ENCODE results near the gene SLC39A11.

SLC39A11 gene

GRCh38 chr17:73119631-73120030 is 27.1 kb upstream of the SLC39A11 start:
- H3K27ac ChIP-seq (ENCODE audit: low read length), result no peak overlapping the region
- no peak overlapping the region for H2AFZ ChIP-seq (ENCODE audit: low read depth, low read length)
- no peaks in the 10 kb centered on the region for H3K9me3 ChIP-seq (ENCODE audit: insufficient read depth, low read length)
- H3K9ac ChIP-seq (ENCODE audit: low read length), result no peak overlapping the region
- no peak overlapping the region for H3K4me3 ChIP-seq (ENCODE audit: low read length)
- no peak overlapping the region for H3K4me2 ChIP-seq (ENCODE audit: low read length)
- TF ChIP-seq EZH2phosphoT487 (IDR thresholded peaks at IDR 0.05; ENCODE audit: low read depth), result no peak
- TF ChIP-seq CTCF (IDR thresholded peaks at IDR 0.05; ENCODE audit: low read depth, low read length), result no peak
- no peaks in the 10 kb centered on the region for H4K20me1 ChIP-seq (ENCODE audit: insufficient read depth, low read length)
- H3K27me3 ChIP-seq (ENCODE audit: low read depth, low read length), result no peaks in the 10 kb centered on the region
- H3K4me1 ChIP-seq (ENCODE audit: low read length), result no peaks in the 10 kb centered on the region
- H3K36me3 ChIP-seq (replicated peaks; ENCODE audit: low read depth, low read length), result no peaks in the 10 kb centered on the region
- H3K79me2 ChIP-seq (ENCODE audit: low read length), result no peaks in the 10 kb centered on the region

DNA sequence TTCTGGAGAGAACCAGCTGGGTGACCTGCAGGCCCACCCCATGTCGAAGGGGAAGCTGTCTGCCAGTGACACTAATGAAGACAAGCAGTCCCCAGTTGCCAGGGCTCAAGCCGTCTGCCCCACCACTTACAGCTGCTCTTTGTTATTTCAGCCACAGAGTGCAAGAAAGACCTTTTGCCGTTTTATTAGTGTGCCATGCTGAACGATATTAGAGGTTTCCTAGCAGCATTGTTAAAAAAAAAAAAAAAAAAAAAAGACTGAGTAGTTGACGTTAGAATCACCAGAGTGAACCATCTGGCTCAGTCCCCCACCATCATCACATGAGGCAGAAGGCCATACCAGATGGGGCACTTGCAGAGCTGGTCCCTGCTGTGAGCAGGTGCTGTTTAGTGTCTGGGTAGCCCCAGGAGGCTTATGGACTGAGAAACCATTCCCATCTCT is 26.5 kb upstream of the SLC39A11 start:
- Histone ChIP-seq H3K9me3 (ENCODE audit: insufficient read depth, low read length) (no peaks in the 10 kb centered on the region), H3K4me3 (ENCODE audit: low read length) (no peak overlapping the region), H3K27ac (ENCODE audit: low read length) (no peak overlapping the region), H3K9ac (ENCODE audit: low read length) (no peak overlapping the region), H3K4me2 (ENCODE audit: low read length) (no peak overlapping the region), H2AFZ (ENCODE audit: low read depth, low read length) (no peak overlapping the region), H3K4me1 (ENCODE audit: low read length) (no peaks in the 10 kb centered on the region), H3K27me3 (ENCODE audit: low read depth, low read length) (no peaks in the 10 kb centered on the region), H4K20me1 (ENCODE audit: insufficient read depth, low read length) (no peaks in the 10 kb centered on the region), H3K79me2 (ENCODE audit: low read length) (no peaks in the 10 kb centered on the region), H3K36me3 (replicated peaks; ENCODE audit: low read depth, low read length) (no peaks in the 10 kb centered on the region)
- no peak for TF ChIP-seq EZH2phosphoT487 (IDR thresholded peaks at IDR 0.05; ENCODE audit: low read depth)
- TF ChIP-seq CTCF (IDR thresholded peaks at IDR 0.05; ENCODE audit: low read depth, low read length), result no peak

DNA sequence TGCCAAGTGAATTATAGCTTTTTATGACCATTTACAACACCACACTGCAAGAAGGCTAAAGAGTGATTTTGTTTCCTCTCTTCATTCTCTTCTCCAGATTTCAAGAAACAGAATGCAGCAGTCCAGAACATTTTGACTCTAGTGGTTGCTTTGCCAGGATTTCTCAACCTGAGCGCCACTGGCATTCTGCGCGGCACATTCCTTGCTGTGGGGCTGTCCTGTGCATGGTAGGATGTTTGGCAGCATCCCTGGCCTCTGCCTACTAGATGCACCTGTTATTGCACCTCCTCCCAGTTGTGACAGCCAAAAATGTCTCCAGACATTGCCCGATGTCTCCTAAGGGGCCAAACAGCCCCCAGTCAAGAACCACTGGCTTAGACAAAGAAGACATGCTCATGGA is 25.7 kb upstream of the SLC39A11 start:
- no peaks in the 10 kb centered on the region for H4K20me1 ChIP-seq (ENCODE audit: insufficient read depth, low read length)
- H3K79me2 ChIP-seq (ENCODE audit: low read length), result no peaks in the 10 kb centered on the region
- H3K27me3 ChIP-seq (ENCODE audit: low read depth, low read length), result no peaks in the 10 kb centered on the region
- H3K36me3 ChIP-seq (replicated peaks; ENCODE audit: low read depth, low read length), result no peaks in the 10 kb centered on the region
- no peaks in the 10 kb centered on the region for H3K4me1 ChIP-seq (ENCODE audit: low read length)
- H3K9ac ChIP-seq (ENCODE audit: low read length), result no peak overlapping the region
- no peak overlapping the region for H3K4me2 ChIP-seq (ENCODE audit: low read length)
- no peak overlapping the region for H3K4me3 ChIP-seq (ENCODE audit: low read length)
- H3K9me3 ChIP-seq (ENCODE audit: insufficient read depth, low read length), result no peaks in the 10 kb centered on the region
- TF ChIP-seq CTCF (IDR thresholded peaks at IDR 0.05; ENCODE audit: low read depth, low read length), result no peak
- no peak for TF ChIP-seq EZH2phosphoT487 (IDR thresholded peaks at IDR 0.05; ENCODE audit: low read depth)
- H3K27ac ChIP-seq (ENCODE audit: low read length), result no peak overlapping the region
- no peak overlapping the region for H2AFZ ChIP-seq (ENCODE audit: low read depth, low read length)

DNA sequence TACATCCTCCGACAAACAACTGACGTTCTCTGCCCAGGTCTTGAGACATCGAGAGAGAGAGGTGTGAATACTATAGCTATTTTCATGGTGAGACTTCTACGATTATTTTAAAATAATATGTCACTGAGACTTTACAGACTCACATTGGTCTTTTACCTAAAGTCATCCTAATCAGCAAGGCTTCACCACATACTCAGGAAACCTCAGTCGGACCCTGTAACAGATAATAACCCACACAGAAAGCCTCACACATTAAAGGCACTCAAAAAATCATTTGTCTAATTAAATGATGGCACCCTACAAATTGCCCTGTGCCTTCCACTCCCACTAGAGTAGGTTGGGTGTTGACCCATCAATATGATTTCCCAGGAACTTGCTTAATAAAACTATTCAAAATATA is 19.8 kb upstream of the SLC39A11 start:
- Histone ChIP-seq H3K27ac (ENCODE audit: low read length) (no peak overlapping the region), H3K4me3 (ENCODE audit: low read length) (no peak overlapping the region), H4K20me1 (ENCODE audit: insufficient read depth, low read length) (no peaks in the 10 kb centered on the region), H3K4me1 (ENCODE audit: low read length) (no peaks in the 10 kb centered on the region), H3K9me3 (ENCODE audit: insufficient read depth, low read length) (no peaks in the 10 kb centered on the region), H3K9ac (ENCODE audit: low read length) (no peak overlapping the region), H3K27me3 (ENCODE audit: low read depth, low read length) (no peaks in the 10 kb centered on the region), H3K36me3 (replicated peaks; ENCODE audit: low read depth, low read length) (no peaks in the 10 kb centered on the region), H3K79me2 (ENCODE audit: low read length) (no peaks in the 10 kb centered on the region), H3K4me2 (ENCODE audit: low read length) (no peak overlapping the region), H2AFZ (ENCODE audit: low read depth, low read length) (no peak overlapping the region)
- TF ChIP-seq EZH2phosphoT487 (IDR thresholded peaks at IDR 0.05; ENCODE audit: low read depth) (no peak), CTCF (IDR thresholded peaks at IDR 0.05; ENCODE audit: low read depth, low read length) (no peak)

Data from OCI-LY3 (cell line).